Activated naive CD8-positive, alpha-beta T cell treated with anti-CD3 and anti-CD28 coated beads, Interleukin-2, amount 50 U/mL, for 16 hours (primary cell): ENCODE measurements around the gene MCF2L.
"Not testable (repeated sequence)": the region's sequence is repeated elsewhere in the genome, so short reads cannot be mapped to it uniquely, and the experiment has no call there.

Experiments used
- DNase-seq: peaks from one replicate; pipeline ENCODE4 v3.0.0-alpha.2; 2020; ENCODE audit warnings: low read depth, low spot score

Gene MCF2L

GRCh38 chr13:113096052-113096744, 127.2 kb downstream of the MCF2L start:
- no peak for DNase-seq

- no peak for DNase-seq
Measured at GRCh38 chr13:113096745-113097305, 127.8 kb downstream of the MCF2L start.

GRCh38 chr13:113097651-113098050, 128.6 kb downstream of the MCF2L start:
- DNase-seq = no peak

GRCh38 chr13:113098162-113098732, 129.2 kb downstream of the MCF2L start:
- no peak for DNase-seq

GRCh38 chr13:113099142-113099541, 130.1 kb downstream of the MCF2L start:
- DNase-seq = no peak

- DNase-seq = not testable (repeated sequence)
Measured at GRCh38 chr13:113102302-113102701, 133.3 kb downstream of the MCF2L start.

- no peak for DNase-seq
Measured at GRCh38 chr13:113102727-113103126, 133.7 kb downstream of the MCF2L start.

GRCh38 chr13:113103646-113104045, 134.6 kb downstream of the MCF2L start:
- no peak for DNase-seq

- no peak for DNase-seq
Measured at GRCh38 chr13:113105032-113105920, 136.3 kb downstream of the MCF2L start, which contains the start of gene F7. Gene F7 (plus strand): TSS chr13:113105791. CDS start chr13:113105842, 51 bp downstream.

- DNase-seq = no peak
Measured at GRCh38 chr13:113105921-113106452, 137.0 kb downstream of the MCF2L start.

GRCh38 chr13:113106711-113107351, 137.8 kb downstream of the MCF2L start:
- no peak for DNase-seq

GRCh38 chr13:113108521-113108920, 139.5 kb downstream of the MCF2L start:
- DNase-seq = not testable (repeated sequence)

GRCh38 chr13:113109151-113110047, 140.4 kb downstream of the MCF2L start:
- no peak for DNase-seq

GRCh38 chr13:113110048-113110851, 141.2 kb downstream of the MCF2L start:
- DNase-seq = no peak

- no peak for DNase-seq
Measured at GRCh38 chr13:113110852-113111315, 141.9 kb downstream of the MCF2L start.

- not testable (repeated sequence) for DNase-seq
Measured at GRCh38 chr13:113111821-113112220, 142.8 kb downstream of the MCF2L start.

GRCh38 chr13:113112475-113112874, 143.5 kb downstream of the MCF2L start:
- not testable (repeated sequence) for DNase-seq

GRCh38 chr13:113112893-113113845, 144.2 kb downstream of the MCF2L start:
- DNase-seq = no peak
